Hepatocyte (in vitro differentiated cells): ENCODE results near the gene LCMT2.

ENCODE experiments used
- EZH2 ChIP-seq: fragments of 200-600 bp; sonication (generic); IDR thresholded peaks from 2 replicates; pipeline ENCODE4 v1.6.1; 2016; ENCODE audit warnings: antibody characterized with exemption, mild to moderate bottlenecking, borderline replicate concordance
- TF ChIP-seq, protein P1 (sequence below): fragments of 200-600 bp; sonication (generic); IDR thresholded peaks from 2 replicates; pipeline ENCODE4 v1.5.1; 2016; ENCODE audit warnings: antibody characterized with exemption, mild to moderate bottlenecking; ENCODE audit not compliant: poor library complexity

DNA sequence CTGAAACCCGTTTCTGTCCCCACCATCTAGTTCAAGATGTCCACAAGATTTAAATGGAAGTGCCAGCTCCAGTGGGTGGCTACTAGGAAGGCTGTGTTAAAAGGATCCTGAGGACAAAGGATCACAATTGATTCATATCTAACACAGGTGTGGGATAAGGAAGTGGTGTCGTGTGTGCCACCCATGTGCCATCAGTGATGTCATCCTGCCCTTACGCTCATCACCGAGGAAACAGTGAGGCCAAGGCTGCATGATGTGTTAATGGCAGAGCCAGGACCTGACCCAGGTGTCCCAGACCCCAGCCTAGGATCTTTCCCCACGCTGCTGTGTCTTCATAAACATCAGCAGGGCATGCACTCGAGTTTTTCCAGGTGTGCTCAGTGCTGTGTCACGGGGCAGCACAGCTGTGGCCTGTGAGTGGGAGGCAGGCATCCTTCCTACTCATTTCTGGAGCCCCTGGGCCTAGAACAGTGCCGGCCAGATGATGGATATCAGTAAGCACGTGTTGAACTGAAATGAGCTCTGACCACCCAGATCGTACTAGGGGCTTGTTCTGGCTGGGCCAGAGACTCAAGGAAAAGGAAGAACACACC is 53.0 kb downstream of the LCMT2 start:
- TF ChIP-seq, protein P1, sequence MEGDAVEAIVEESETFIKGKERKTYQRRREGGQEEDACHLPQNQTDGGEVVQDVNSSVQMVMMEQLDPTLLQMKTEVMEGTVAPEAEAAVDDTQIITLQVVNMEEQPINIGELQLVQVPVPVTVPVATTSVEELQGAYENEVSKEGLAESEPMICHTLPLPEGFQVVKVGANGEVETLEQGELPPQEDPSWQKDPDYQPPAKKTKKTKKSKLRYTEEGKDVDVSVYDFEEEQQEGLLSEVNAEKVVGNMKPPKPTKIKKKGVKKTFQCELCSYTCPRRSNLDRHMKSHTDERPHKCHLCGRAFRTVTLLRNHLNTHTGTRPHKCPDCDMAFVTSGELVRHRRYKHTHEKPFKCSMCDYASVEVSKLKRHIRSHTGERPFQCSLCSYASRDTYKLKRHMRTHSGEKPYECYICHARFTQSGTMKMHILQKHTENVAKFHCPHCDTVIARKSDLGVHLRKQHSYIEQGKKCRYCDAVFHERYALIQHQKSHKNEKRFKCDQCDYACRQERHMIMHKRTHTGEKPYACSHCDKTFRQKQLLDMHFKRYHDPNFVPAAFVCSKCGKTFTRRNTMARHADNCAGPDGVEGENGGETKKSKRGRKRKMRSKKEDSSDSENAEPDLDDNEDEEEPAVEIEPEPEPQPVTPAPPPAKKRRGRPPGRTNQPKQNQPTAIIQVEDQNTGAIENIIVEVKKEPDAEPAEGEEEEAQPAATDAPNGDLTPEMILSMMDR: no peak
- TF ChIP-seq EZH2: no peak
